ENCODE data around the gene CCDC116.
"Not testable (repeated sequence)": the region's sequence is repeated elsewhere in the genome, so short reads cannot be mapped to it uniquely, and the experiment has no call there.

CCDC116 gene, protein sequence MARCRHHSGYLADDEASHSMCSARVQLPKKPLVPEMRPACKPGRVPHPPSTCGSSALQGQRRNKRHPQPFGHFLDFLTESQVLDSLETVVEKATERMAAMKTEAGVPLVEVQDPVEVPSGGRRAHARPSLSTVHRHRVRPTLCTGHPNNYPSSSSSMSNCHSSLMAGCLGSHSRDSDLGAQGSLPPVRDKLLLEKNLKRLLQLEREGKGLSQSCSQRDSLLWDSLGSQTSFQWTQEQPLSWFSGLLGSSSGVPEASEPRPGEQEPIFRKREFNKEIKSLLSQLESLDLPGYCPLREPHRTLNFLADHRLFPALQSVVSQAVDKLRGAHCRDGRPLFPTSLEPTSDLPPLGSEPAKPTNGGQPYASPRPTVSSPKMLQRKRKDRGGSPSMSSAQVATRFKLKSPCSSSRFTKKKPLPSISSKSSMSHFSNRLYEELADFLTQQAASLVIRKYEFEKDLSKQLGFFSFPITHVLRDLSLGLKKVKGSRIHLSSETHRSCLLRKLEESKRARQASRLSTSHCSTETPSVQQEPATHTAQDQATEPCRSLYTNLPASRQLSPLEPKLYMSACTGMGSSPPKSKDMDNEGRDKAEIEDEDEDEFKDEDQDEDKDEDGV

DNA sequence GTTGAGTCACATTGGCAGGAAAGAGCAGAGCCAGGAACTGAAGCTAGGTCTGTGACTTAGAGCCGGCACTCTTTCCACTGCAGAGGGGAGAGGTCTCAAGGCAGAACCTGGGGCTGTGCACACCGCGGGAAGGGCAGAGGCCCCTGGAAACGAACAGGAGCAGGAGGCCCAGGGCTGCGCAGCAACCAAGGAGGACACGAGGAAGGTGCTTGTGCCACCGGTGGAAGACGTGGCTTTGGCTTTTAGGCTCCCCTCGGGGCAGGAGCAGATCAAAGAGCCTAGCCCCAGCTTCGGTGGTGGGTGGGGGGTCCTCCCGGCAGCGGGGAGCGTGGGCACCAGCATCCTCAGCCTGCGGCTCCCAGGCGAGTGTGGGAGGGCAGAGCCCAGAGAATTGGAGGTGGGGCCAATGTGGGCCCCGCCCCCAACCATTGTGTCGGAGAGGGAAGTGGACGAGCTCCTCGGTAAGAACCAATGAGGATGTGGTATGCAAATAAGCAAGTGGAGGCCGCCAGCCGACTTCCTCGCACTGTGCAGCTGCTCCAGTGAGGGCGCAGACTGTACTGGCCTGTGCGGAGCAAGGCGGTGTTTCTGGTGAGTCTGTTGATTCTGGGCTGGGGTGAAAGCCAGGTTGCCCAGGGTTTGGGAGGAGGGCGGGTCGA is at the start of gene CCDC116:
TSS of gene CCDC116 (plus strand) at position 524 of the 659 bp plus-strand sequence. CDS start 422 bp downstream, outside the sequence.
- peak; percentile 55 for DNase-seq (ENCODE audit: low read depth)

DNA sequence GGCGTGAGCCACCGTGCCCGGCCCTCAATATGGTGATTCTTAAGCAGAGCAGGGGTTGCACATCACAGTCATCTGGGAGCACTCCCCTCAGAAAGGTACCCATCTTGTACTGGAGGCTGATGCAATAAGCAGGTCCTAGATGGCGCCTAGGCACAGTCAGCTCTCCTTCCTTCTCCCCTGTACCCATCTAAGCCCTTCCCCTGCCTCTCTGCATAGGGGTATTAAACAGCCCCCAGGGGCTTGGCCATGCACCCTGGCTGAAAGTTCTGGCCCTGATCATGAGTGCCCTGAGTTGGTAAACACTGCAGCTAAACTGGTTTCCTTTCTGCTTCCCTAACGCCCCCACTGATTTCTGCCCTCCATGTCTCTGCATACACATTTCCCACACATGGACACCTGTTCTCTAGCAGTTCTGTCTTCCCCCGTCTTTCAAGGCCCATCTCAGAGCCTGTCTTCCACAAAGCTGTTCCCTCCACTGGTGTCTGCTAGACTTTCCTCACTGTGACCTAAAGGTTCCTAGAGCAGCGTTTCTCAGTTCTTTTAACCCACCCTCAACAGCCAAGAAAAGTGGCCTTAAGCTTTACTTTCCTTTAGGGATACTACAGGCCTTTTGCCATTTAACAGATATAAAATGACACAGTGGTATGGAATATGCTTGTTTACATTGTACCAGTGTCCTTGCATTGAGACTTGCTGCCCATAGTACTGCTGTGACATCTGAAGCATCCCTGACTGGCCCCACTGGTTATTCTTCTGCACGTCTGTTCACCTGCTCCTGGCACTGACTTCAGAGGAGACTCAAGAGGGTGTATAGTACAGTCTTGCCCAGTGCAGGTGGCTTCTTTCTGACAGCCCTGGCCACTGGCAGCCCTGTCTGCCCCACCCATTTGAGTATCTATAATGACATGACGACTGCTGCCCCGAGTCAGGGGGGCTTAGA is 49.5 kb upstream of the CCDC116 start:
- DNase-seq (ENCODE audit: low read depth), result no peak

DNA sequence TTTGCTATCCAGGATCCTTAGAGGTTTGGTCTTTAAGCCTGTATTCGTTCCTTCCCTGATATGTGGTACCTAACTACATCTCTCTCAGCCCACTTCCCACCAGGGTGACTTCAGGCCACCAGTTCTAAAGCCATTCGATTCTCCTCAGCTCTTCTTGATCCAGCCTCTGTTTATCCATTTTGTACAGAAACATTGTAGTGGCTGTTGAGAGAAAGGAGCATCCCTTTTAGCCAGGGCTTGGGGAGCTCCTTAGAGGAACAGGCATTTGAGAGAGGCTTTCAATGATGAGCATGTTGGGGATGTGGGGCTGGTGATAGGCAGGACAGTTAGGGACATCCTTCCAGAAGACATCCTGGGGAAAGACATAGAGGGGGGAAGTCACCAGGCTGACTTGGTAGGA is 47.2 kb upstream of the CCDC116 start:
- no peak for DNase-seq (ENCODE audit: low read depth)

DNA sequence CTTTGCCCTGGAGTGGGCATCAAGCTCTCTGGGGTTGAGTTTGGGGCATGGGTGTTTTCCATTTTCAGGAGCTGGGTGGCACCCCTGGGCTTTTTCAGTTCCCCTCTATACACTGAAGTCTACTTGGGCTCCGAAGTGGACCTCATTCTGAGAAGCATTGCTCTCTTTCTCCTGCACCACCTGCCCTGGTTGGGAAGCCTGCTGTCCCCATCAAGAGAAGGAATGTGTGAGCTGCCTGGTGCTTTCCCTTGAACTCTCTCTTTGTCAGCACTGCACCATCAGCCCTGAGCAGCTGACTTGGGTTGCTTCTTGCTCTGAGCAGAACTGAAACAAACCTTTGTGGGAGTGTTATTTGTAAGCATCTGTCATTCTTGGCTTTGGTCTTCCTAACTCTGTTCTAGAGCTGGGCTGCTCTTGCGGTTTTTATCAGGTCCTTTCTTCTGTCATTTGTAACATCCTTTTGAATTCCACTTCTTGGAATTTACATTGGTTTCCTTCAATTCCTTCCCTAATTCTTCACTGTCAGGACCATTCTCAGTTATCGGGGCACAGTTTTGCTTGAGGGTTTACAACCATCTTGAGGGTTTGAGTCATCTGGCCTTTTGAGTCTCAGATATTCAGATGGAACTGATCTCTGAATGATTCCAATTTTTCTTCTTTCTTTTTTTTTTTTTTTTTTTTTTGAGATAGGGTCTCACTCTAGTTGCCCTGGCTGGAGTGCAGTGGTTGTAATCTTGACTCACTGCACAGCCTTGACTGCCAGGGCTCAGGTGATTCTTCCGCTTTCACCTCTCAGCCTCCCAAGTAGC is 44.6 kb upstream of the CCDC116 start:
- DNase-seq (ENCODE audit: low read depth), result no peak

DNA sequence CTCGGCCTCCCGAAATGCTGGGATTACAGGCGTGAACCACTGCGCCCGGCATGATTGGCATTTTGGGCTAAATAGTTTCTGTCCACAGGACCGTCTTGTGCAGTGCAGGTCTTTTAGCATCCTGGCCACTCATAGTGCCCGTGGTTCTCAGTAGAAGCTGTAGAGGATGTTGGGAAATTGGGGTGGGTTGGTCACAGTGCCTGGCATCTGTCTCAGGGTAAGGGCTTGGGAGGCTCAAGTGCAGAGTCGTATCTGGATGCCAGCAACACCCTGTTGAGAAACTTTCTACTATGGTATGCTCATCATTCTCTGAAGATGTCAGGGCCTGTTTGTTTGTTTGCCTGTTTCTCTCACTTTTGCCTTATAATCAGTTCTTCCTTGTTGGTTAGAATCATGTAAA is 43.2 kb upstream of the CCDC116 start:
- no peak for DNase-seq (ENCODE audit: low read depth)

DNA sequence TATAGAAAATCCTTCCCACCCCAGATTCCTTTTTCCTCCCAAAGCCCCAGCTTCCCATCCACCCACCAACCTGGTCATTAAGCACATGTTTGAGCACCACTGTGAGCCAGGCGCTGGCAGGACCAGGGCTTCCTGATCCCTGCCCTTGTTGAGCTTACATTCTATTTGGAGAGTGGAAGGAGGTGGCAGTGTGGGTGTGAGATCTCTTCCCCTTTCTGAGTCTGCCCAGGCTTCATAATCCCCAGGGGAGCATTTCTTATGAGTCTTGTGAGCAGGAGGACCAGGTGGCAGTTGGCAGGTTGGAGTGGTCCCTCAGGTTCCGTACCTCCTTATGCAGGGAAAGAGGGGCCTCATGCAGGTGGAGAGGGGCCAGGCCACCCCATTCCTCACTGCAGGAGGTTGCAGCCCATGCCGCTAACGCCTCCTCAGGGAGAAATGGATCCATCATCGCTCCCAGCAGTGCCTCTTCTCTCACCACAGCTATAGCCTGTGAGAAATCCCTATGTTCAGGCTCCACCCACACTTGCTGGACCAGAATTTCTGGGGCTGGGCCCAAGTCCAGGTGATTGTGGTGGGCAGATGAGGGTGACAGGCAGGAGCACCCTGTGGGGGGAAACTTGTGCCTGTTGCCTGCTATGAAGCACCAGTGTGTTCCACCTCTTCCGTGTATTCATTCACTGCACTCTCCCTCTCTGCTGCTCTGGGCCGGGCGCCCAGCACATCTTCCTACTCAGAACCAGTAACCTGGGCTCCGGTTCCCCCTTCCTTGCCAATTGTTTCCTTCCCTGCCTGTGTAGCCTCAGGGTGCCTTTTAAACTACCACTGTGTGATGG is 41.5 kb upstream of the CCDC116 start:
- DNase-seq (ENCODE audit: low read depth), result no peak

DNA sequence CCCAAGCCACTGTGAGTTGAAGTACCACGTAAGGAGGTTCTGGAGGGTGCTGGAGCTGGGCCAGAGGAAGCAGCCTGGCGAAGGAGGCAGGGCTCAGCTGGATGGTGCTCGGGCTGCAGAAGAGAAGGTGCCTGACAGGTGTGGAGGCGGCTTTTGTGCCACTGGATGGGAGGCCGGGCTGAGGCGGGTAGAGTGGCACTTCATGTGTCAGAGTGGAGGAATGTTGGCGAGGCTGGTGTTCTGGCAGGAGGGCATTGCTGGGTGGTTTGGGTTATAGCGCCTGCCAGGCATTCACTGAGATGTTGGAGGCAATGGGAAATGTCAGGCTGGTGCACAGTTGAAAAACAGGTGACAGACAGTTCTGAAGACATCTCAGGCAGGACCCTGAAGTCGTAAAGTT is 40.9 kb upstream of the CCDC116 start:
- no peak for DNase-seq (ENCODE audit: low read depth)

DNA sequence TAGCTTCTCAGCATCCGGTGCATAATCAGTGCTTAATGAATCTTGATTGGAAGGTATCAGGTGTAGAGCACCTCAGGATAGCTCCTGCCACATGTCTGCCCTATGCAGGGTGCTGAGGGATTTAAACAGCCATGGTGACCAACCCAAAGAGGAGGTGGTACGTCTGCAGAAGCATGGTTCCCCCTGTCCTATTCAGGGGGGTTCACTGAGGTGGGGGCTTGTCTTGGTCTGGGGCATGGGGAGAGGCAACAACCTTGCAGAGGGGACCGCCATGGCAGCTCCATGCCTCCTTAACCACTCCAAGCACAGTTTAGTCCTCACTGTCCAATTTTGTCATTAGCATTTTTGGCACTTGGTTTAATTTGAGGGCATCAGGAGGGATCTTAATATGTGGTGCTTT is 40.1 kb upstream of the CCDC116 start:
- DNase-seq (ENCODE audit: low read depth), result no peak

DNA sequence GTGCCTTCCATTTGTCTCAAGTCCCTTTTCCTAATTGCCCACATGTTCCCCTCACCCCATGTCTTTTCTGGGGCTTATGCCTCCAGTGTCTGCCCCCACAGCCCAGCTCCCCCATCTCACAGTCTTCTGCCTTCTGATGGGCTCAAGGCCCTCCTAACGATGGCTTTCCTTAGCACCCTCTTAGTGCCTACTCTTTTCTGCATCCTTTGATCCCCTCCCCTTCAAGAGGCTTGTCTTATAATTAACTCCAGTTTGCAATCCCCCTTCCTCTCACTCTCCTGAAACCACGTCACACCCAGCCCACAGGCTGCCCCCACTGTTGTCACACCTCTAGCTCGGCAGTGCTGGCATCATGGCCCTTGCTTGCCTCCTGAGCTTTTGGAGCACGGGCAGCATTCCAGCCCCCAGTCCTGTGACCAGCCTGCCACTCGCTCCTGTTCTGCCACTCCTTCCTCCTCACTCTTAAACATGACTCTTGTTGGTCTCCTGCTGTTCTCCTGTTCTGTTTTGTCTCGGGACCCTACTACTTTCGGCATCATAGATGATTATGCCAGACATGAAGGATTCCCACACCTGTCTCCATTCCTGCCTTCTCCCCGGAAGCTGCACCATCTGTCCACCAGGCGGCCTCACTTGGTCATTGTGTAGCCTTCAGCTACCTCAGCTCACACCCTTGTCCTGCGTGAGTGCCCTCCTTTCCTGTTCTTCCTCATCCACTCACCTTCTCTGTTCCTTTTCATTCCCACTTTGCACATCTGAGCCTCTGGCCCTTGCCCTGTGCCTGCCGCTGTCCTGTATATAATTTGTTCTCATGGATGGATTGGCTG is 38.9 kb upstream of the CCDC116 start:
- DNase-seq (ENCODE audit: low read depth), result no peak

DNA sequence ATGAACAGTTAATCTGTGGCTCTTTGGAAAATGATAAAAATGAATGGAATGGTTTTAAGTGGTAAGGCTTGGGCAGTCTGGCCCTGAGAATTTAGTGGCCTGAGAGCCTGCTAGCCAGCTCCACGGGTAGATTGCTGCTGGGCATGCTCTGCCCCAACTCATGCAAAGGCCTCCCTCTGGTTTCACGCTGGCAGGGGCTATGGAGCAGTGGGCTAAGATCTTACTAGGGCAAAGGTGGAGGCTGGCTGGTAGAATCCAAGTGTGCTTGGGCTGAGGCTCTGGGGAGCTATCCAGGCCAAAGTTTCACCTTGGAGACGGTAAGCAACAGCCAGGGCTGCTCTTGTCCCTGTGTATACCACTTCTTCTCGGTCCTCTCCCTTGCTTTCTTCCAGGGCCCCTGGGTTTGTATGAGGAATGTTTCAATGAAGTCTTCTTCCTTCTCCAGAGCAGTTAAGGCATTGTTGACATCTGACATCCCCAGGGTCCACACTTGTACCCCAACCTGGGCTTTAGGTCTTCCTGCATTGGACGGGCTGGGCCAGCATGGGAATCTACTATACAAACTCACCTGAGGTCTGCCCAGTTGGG is 37.6 kb upstream of the CCDC116 start:
- DNase-seq (ENCODE audit: low read depth), result no peak

DNA sequence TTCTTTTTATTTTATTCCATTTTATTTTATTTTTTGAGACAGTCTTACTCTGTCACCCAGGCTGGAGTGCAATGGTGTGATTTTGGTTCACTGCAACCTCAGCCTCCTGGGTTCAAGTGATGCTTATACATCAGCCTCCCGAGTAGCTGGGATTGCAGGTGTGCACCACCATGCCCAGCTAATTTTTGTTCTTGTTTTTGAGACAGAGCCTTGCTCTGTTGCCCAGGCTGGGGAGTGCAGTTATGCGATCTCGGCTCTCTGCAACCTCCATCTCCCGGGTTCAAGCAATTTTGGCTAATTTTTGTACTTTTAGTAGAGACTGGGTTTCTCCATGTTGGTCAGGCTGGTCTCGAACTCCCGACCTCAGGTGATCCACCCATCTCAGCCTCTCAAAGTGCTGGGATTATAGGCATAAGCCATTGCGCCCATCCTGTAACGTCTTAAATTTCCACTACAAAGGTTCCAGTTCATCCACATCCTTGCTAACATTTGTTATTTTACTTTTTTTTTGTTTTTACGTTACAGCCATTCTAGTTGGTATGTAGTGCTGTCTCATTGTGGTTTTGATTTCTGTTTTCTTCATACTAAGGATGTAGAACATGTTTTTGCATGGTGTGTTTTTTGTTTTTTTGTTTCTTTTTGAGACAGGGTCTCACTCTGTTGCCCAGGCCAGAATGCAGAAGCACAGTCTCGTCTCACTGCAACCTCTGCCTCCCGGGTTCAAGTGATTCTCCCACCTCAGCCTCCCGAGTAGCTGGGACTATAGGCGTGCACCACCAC is 36.0 kb upstream of the CCDC116 start:
- not testable (repeated sequence) for DNase-seq (ENCODE audit: low read depth)

DNA sequence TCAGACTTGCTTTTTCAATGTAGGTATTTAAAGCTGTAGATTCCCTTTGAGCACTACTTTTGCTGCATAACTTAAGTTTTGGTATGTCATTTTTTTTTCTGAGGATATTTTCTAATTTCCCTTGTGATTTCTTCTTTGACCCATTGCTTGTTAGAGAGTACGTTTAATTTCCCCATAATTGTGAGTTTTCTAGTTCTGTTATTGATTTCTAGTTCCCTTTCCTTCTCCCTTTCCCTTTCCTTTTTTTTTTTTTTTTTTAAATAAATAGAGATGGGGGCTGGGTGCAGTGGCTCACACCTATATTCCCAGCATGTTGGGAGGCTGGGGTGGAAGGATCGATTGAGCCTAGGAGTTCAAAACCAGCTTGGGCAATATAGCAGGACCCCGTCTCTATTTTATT is 34.3 kb upstream of the CCDC116 start:
- no peak for DNase-seq (ENCODE audit: low read depth)

DNA sequence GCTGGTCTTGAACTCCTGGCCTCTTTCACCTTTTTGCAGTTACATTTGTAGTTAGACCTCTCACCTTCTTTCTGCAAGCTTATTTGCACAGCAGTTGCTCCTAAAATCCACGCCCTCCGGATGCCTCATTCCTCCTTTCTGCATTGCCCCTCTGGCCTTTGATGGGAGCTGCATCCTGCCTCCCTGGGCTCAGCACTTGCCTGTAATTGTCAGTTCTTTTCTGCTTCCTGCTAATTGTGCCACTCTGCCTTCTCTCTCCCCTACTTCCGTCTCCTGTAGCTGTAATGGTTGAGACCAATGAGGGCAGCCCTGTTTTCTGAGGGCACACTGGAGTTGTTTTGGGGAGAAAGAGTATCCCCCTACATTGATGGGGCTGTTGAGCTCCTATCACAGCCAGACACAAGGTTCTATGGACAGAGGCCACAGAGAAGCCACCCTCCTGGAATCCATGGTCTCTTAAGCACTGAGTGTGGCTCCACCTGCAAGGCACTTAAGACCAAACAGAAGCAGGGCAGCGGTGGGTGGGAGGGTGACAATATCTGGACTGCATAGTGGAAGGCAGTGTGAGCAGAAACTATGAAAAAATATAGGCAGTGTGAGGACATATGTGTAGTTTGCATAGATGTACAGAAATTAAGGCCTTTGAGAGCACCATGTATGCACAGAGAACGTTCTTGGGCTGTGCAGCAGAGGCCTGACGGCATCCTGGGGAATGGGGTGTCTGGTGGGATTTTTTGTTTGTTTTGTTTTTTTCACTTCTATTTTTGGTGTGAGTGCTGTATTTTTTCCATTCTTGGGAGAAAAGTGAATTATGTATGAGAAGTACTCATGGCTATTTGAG is 33.3 kb upstream of the CCDC116 start:
- no peak for DNase-seq (ENCODE audit: low read depth)

DNA sequence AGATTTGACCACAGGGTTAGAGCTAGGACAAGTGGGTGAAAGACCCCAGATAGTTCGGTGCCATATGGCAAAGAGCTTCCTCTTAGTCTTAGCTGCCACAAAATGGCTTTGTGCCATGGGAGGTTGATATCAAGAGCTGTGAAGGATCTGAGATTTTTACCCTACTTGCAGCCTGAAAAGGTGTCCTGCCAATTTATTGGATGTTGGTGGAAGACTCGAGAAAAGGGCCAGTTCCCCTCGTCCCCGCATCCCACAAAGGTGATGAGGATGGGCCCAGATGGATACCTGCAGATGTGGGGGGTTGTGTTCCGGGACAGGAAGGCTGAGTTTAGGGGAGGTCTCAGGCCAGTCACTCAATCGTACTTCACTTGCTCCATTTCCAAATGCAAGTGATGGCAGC is 30.0 kb upstream of the CCDC116 start:
- DNase-seq (ENCODE audit: low read depth), result no peak

DNA sequence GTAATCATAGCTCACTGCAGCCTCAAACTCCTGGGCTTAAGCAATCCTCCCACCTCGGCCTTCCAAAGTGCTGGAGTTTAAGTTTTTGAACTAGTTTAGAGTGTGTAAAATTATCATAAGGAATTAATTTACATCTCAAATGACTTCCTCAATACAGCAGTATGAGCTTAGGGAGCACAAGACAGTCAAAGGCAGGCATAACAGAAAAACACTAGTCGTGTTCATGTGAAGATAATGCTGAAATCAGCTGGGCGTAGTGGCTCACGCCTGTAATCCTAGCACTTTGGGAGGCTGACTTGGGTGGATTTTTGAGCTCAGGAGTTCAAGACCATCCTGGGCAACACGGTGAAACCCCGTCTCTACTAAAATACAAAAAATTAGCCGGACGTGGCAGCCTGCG is 28.6 kb upstream of the CCDC116 start:
- DNase-seq (ENCODE audit: low read depth), result no peak

DNA sequence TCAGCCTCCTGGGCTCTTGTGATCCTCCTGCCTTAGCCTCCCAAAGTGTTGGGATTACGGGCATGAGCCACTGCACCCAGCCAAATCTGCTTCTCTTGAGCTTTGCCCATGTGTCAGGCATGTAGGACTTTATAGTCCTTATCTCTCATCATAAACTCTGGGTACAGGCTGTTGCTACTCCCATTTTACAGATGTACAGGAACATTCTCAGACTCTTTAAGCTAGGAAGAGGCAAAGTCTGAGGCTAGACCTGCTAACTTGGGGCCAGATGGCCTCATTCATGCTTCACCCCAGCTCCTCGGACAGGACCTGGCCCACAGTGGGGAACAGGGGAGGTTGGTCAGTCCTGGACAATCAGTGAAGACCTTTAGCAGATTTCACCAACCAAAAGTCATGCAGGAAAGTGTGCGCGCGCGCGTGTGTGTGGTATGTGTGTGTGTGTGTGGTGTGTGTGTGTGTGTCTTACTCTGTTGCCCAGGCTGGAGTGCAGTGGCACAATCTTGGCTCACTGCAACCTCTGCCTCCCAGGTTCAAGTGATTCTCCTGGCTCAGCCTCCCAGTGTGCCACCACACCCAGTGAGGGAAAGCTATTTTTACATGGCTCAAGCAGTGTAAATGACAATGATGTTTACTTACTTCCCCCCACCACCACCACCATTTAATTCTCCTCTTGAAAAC is 26.5 kb upstream of the CCDC116 start:
- no peak for DNase-seq (ENCODE audit: low read depth)

DNA sequence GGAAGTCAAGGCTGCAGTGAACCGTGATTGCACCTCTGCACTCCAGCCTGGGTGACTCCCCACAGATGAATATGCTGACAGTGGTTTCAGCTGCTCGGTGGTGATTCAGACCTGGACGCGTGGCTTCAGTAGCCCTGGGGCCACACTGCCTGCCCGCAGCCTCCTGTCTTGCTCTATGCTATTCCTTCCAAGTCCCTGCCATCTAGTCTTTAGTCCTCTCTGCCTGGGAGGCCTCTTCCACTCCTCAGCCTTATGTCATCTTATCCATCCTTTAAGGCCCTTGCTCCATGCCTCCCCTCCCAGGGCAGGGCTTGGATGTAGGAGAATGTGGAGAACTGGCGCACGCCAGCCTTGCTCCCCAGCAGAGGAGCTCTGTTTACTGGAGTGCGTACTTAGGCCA is 25.8 kb upstream of the CCDC116 start:
- no peak for DNase-seq (ENCODE audit: low read depth)
